H1 (cell line): ENCODE results near the gene HADHA. TPM values are rescaled to one million over a fixed set of nuclear protein-coding genes. Genes with fewer than 3 reads are reported as not detected.

ENCODE experiments used
- CTCF ChIA-PET: fragments of 300-600 bp; sonication (Branson Sonifier 250); formaldehyde crosslinking; loops from one replicate; lab custom pipeline; 2021; ENCODE audit not compliant: partially characterized antibody; lab: Charles Lee
- POLR2A ChIA-PET: fragments of 300-600 bp; sonication (Branson Sonifier 250); formaldehyde crosslinking; loops from one replicate; lab custom pipeline; 2021; ENCODE audit warnings: inconsistent platforms; ENCODE audit not compliant: partially characterized antibody; lab: Charles Lee
- DNase-seq, 2 experiments: peaks; one replicate each; pipeline versions ENCODE4 v3.0.0 to v3.0.0-alpha.2; 2010 to 2022; ENCODE audit warnings: low spot score in 2 of 2, low read depth in 1 of 2, mixed read lengths in 1 of 2
- FAIRE-seq: peaks from 2 replicates; lab custom pipeline; 2011; peaks lifted over from hg19 to GRCh38; lab: Jason Lieb, UNC
- H2AFZ ChIP-seq: 2 replicates; pipeline ENCODE4 v1.8.1; 2012; ENCODE audit warnings: low read length, inconsistent platforms
- H2AK5ac ChIP-seq: 2 replicates; pipeline ENCODE4 v1.6.1; 2013; ENCODE audit warnings: low read depth, low read length
- H2BK120ac ChIP-seq: replicated peaks from 2 replicates; pipeline ENCODE3; 2013; ENCODE audit warnings: low read depth, low read length, inconsistent platforms
- H2BK12ac ChIP-seq: 2 replicates; pipeline ENCODE4 v1.6.1; 2013; ENCODE audit warnings: low read depth, low read length
- H2BK15ac ChIP-seq: 2 replicates; pipeline ENCODE4 v1.6.1; 2013; ENCODE audit warnings: low read length
- H2BK20ac ChIP-seq: 2 replicates; pipeline ENCODE4 v1.6.1; 2013; ENCODE audit warnings: low read length
- H2BK5ac ChIP-seq: 2 replicates; pipeline ENCODE4 v1.6.1; 2013; ENCODE audit warnings: low read depth, low read length
- H3K14ac ChIP-seq: 2 replicates; pipeline ENCODE4 v1.6.1; 2013; ENCODE audit warnings: inconsistent platforms; ENCODE audit not compliant: insufficient read length
- H3K18ac ChIP-seq: 2 replicates; pipeline ENCODE4 v1.6.1; 2013; ENCODE audit warnings: low read length; ENCODE audit errors: extremely low read depth
- H3K23ac ChIP-seq: 2 replicates; pipeline ENCODE4 v1.6.1; 2013; ENCODE audit warnings: inconsistent platforms; ENCODE audit not compliant: insufficient read length
- H3K23me2 ChIP-seq: 2 replicates; pipeline ENCODE4 v1.6.1; 2013; ENCODE audit warnings: low read depth, low read length
- H3K27ac ChIP-seq: 2 replicates; pipeline ENCODE4 v1.6.1; 2011; ENCODE audit warnings: low read depth, low read length, inconsistent platforms
- H3K27me3 ChIP-seq, 4 experiments: replicated peaks in 1 of 4; 1 replicate in 1 of 4; 2 replicates in 3 of 4; pipeline versions ENCODE4 v1.6.1 to v1.8.1; 2011 to 2013; ENCODE audit warnings: low read length in 3 of 4, mild to moderate bottlenecking in 3 of 4, inconsistent platforms in 2 of 4, mixed read lengths in 2 of 4, moderate library complexity in 1 of 4; ENCODE audit not compliant: control insufficient read depth in 3 of 4, insufficient read depth in 3 of 4; ENCODE audit errors: extremely low read depth in 1 of 4
- H3K36me3 ChIP-seq, 4 experiments: 2 replicates each; pipeline versions ENCODE4 v1.6.1 to v1.8.1; 2011 to 2013; ENCODE audit warnings: mild to moderate bottlenecking in 4 of 4, low read length in 3 of 4, moderate library complexity in 2 of 4, control low read depth in 1 of 4, inconsistent platforms in 1 of 4; ENCODE audit not compliant: insufficient read depth in 4 of 4, control insufficient read depth in 2 of 4
- H3K4ac ChIP-seq: replicated peaks from 2 replicates; pipeline ENCODE3; 2013; ENCODE audit warnings: low read length, low read depth, mixed read lengths, inconsistent platforms; ENCODE audit not compliant: insufficient read length
- H3K4me1 ChIP-seq, 4 experiments: replicated peaks in 1 of 4; 1 replicate in 1 of 4; 2 replicates in 3 of 4; pipeline versions ENCODE4 v1.6.1 to v1.8.1; 2011 to 2013; ENCODE audit warnings: low read length in 3 of 4, inconsistent platforms in 2 of 4, mixed read lengths in 1 of 4; ENCODE audit not compliant: insufficient read depth in 4 of 4, control insufficient read depth in 3 of 4
- H3K4me2 ChIP-seq, 2 experiments: 2 replicates each; pipeline versions ENCODE4 v1.6.1 to v1.8.1; 2011 to 2013; ENCODE audit warnings: low read depth in 2 of 2, low read length in 2 of 2, control low read depth in 1 of 2, inconsistent platforms in 1 of 2, mild to moderate bottlenecking in 1 of 2; ENCODE audit not compliant: insufficient read depth in 1 of 2
- H3K4me3 ChIP-seq, 4 experiments: fragments of 200-600, 300-600 bp in 1 of 4; sonication (generic), shearing (Covaris generic), sonication (Bioruptor Twin) in 1 of 4; 2 replicates each; pipeline versions ENCODE4 v1.5.1 to v1.8.1; 2011 to 2016; ENCODE audit warnings: low read length in 4 of 4, low read depth in 3 of 4, control low read depth in 2 of 4, inconsistent platforms in 2 of 4, mild to moderate bottlenecking in 2 of 4, mixed read lengths in 1 of 4, moderate library complexity in 1 of 4; ENCODE audit not compliant: insufficient read depth in 2 of 4; ENCODE audit errors: extremely low read depth in 1 of 4
- H3K56ac ChIP-seq: replicated peaks from 2 replicates; pipeline ENCODE3; 2013; ENCODE audit warnings: low read depth, mild to moderate bottlenecking, mixed read lengths, low read length, inconsistent platforms; ENCODE audit not compliant: insufficient read length
- H3K79me1 ChIP-seq: 2 replicates; pipeline ENCODE4 v1.6.1; 2013; ENCODE audit warnings: low read depth, low read length, control low read depth
- H3K79me2 ChIP-seq, 2 experiments: 2 replicates each; pipeline versions ENCODE4 v1.6.1 to v1.8.1; 2012 to 2013; ENCODE audit warnings: low read length in 2 of 2, mild to moderate bottlenecking in 2 of 2, inconsistent platforms in 1 of 2; ENCODE audit not compliant: insufficient read depth in 2 of 2, control insufficient read depth in 1 of 2
- H3K9ac ChIP-seq, 4 experiments: replicated peaks in 1 of 4; 1 replicate in 1 of 4; 2 replicates in 3 of 4; pipeline versions ENCODE4 v1.6.1 to v1.8.1; 2011 to 2013; ENCODE audit warnings: low read depth in 3 of 4, low read length in 3 of 4, control low read depth in 2 of 4, mild to moderate bottlenecking in 2 of 4, moderate library complexity in 2 of 4, inconsistent platforms in 1 of 4; ENCODE audit errors: extremely low read depth in 1 of 4
- H3K9me3 ChIP-seq, 2 experiments: 2 replicates each; pipeline versions ENCODE4 v1.6.1 to v1.8.1; 2012 to 2013; ENCODE audit warnings: mild to moderate bottlenecking in 2 of 2, moderate library complexity in 2 of 2, control low read depth in 1 of 2, inconsistent platforms in 1 of 2, low read depth in 1 of 2, low read length in 1 of 2, mixed read lengths in 1 of 2; ENCODE audit not compliant: insufficient read depth in 2 of 2
- H4K20me1 ChIP-seq, 2 experiments: replicated peaks in 1 of 2; 2 replicates each; pipeline versions ENCODE3 to v1.8.1; 2011 to 2013; ENCODE audit warnings: inconsistent platforms in 2 of 2, low read length in 2 of 2, mild to moderate bottlenecking in 1 of 2; ENCODE audit not compliant: insufficient read depth in 2 of 2, control insufficient read depth in 1 of 2
- H4K5ac ChIP-seq: 2 replicates; pipeline ENCODE4 v1.6.1; 2013; ENCODE audit warnings: low read length, low read depth, mixed read lengths, inconsistent platforms; ENCODE audit not compliant: insufficient read length
- H4K8ac ChIP-seq: 2 replicates; pipeline ENCODE4 v1.8.0; 2013; ENCODE audit warnings: mild to moderate bottlenecking, moderate library complexity, low read length, inconsistent platforms; ENCODE audit not compliant: insufficient read depth; ENCODE audit errors: extremely low read depth
- H4K91ac ChIP-seq: replicated peaks from 2 replicates; pipeline ENCODE3; 2013; ENCODE audit warnings: low read length, mixed read lengths, inconsistent platforms; ENCODE audit not compliant: insufficient read length
- RNF2 ChIP-seq: fragments of 200-900, 300-1000 bp; sonication (generic); IDR thresholded peaks from 2 replicates; pipeline ENCODE4 v1.7.1; 2016; ENCODE audit warnings: borderline replicate concordance, low read depth, mild to moderate bottlenecking, antibody characterized with exemption, low read length; ENCODE audit not compliant: poor library complexity, severe bottlenecking; ENCODE audit errors: missing control alignments
- YY1 ChIP-seq: IDR thresholded peaks from 2 replicates; pipeline ENCODE4 v1.6.1; 2011; ENCODE audit warnings: low read depth, mild to moderate bottlenecking, low read length
- WGBS, 2 experiments: shearing (Covaris generic) in 1 of 2; methylation state at CpG; one replicate each; pipeline versions ENCODE4 v1.1.6 to v1.1.7; 2013 to 2015; ENCODE audit warnings: low lambda C conversion rate in 2 of 2, mixed read lengths in 2 of 2, inconsistent platforms in 1 of 2, low coverage in 1 of 2, missing lambda C conversion rate in 1 of 2; ENCODE audit not compliant: insufficient replicate concordance in 2 of 2, insufficient coverage in 1 of 2, insufficient read length in 1 of 2; ENCODE audit errors: extremely low coverage in 1 of 2, missing lambda C conversion rate in 1 of 2; 5-methylcytosine and 5-hydroxymethylcytosine counted together
- polyA plus RNA-seq, 7 experiments: library from polyadenylated mRNA; depleted of rRNA in 3 of 7; stranded (reverse) in 5 of 7; unstranded in 2 of 7; fragments of >200 nt in 5 of 7; fragments of 200-250 nt in 2 of 7; gene quantifications; 1 replicate in 5 of 7; 2 replicates in 1 of 7; 4 replicates in 1 of 7; pipeline versions ENCODE4 v1.2.1 to v1.2.3, GENCODE V29; 2011 to 2013; ENCODE audit warnings: missing spikeins in 2 of 7, mixed read lengths in 2 of 7
- total RNA-seq: library from RNA; stranded (reverse); fragmentation: NEBNext Ultra II Directional; extraction: Animal tissue kit (Norgen Biotek cat#: 25700); gene quantifications from 2 replicates; pipeline ENCODE4 v1.2.1, GENCODE V29; 2021
- TF ChIP-seq, protein P1 (sequence below): IDR thresholded peaks from 2 replicates; pipeline ENCODE4 v1.6.1; 2011; ENCODE audit warnings: low read length, improper control_type of control experiment

Gene HADHA
- total and polyA plus RNA-seq, 2 of the 8 experiments (the other 6 are each of a cell fraction or from before 2014, with no cell fraction given), result 64.6 to 131 TPM

DNA sequence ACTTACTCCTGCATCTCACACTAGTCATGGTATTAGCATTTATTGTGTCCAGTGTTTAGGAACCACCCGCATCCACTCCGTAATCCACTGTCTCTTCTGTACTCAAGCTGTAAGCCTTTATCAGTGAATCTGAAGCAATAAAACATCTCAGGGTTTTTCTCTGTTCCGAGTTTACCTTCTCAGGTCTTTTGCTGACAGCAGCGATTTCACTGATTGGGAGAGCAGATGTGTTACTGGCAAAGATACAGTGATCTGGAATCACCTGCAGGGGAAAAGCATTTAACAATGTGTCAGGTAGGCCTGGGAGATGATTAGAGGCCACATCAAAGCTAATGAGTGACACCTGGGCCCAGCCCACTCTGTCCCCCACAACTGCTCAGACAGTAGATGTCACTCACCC, 46.9 kb downstream of the HADHA start:
- no peak overlapping the region for H3K27ac ChIP-seq
- no peak for DNase-seq
- H3K9ac ChIP-seq, result no peak overlapping the region
- no peaks in the 10 kb centered on the region for H3K4me1 ChIP-seq
- peaks cover 8 to 78% (median 51%) of the 10 kb centered on the region in 4 experiments; a peak in 6 of 8 replicates for H3K36me3 ChIP-seq
- no peak overlapping the region for H2AFZ ChIP-seq
- H4K5ac ChIP-seq, result no peak overlapping the region
- H3K14ac ChIP-seq, result no peak overlapping the region
- H3K23ac ChIP-seq, result no peak overlapping the region
- no peak overlapping the region for H4K8ac ChIP-seq
- no peak overlapping the region for H2BK20ac ChIP-seq
- peaks cover 2% of the 10 kb centered on the region in 2 experiments for H4K20me1 ChIP-seq
- H2BK120ac ChIP-seq, result no peak overlapping the region
- H2AK5ac ChIP-seq, result no peak overlapping the region
- no peak overlapping the region for H2BK15ac ChIP-seq
- no peak overlapping the region for H3K4me3 ChIP-seq
- no peak overlapping the region for H3K18ac ChIP-seq
- no peak overlapping the region for H3K4me2 ChIP-seq
- H3K4ac ChIP-seq, result no peak overlapping the region
- H2BK5ac ChIP-seq, result no peak overlapping the region
- no peak for FAIRE-seq
- no peak overlapping the region for H3K56ac ChIP-seq
- no peaks in the 10 kb centered on the region for H3K9me3 ChIP-seq
- ChIA-PET POLR2A (interaction anchor here (0.5 to 1.8 kb wide), 3 partner anchors 9 to 214 kb away, joined by 4 read pairs; no protein-coding TSS in a partner anchor), CTCF (interaction anchor here (0.8 kb wide), 1 partner anchor 11 kb away, joined by 3 read pairs; no protein-coding TSS in a partner anchor)
- H4K91ac ChIP-seq, result no peak overlapping the region
- H3K23me2 ChIP-seq, result no peaks in the 10 kb centered on the region
- H3K79me1 ChIP-seq, result no peaks in the 10 kb centered on the region
- no peaks in the 10 kb centered on the region for H3K79me2 ChIP-seq
- 92% methylated on average over 4 of the region's 4 CpGs; no CpG with 5 or more reads in 1 of the 2 experiments for WGBS, 2 experiments
- H2BK12ac ChIP-seq, result no peak overlapping the region
- no peaks in the 10 kb centered on the region for H3K27me3 ChIP-seq
- TF ChIP-seq RNF2 (no peak), YY1 (no peak)
- TF ChIP-seq, protein P1, sequence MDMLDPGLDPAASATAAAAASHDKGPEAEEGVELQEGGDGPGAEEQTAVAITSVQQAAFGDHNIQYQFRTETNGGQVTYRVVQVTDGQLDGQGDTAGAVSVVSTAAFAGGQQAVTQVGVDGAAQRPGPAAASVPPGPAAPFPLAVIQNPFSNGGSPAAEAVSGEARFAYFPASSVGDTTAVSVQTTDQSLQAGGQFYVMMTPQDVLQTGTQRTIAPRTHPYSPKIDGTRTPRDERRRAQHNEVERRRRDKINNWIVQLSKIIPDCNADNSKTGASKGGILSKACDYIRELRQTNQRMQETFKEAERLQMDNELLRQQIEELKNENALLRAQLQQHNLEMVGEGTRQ, result no peak
